GM23248 (cell line): ENCODE measurements around the gene SLF2. TPM values are rescaled to one million over a fixed set of nuclear protein-coding genes. Genes with fewer than 3 reads are reported as not detected.

Experiments used
- DNase-seq: peaks from one replicate; pipeline ENCODE4 v3.0.0-alpha.2; 2015
- H2AFZ ChIP-seq: fragments of 200-600 bp; sonication (generic); 2 replicates; pipeline ENCODE4 v1.6.1; 2016; ENCODE audit warnings: antibody characterized with exemption
- H3F3A ChIP-seq: fragments of 200-600 bp; sonication (generic); 2 replicates; pipeline ENCODE4 v1.6.1; 2016; ENCODE audit warnings: mild to moderate bottlenecking, antibody characterized with exemption, mixed run types; ENCODE audit not compliant: insufficient read depth
- H3K27ac ChIP-seq: fragments of 200-600 bp; sonication (generic); 2 replicates; pipeline ENCODE4 v1.5.1; 2016; ENCODE audit warnings: mild to moderate bottlenecking
- H3K27me3 ChIP-seq: fragments of 200-600 bp; sonication (generic); replicated peaks from 2 replicates; pipeline ENCODE4 v1.6.1; 2016; ENCODE audit warnings: mild to moderate bottlenecking; ENCODE audit not compliant: insufficient read depth
- H3K36me3 ChIP-seq: fragments of 200-600 bp; sonication (generic); 2 replicates; pipeline ENCODE4 v1.6.1; 2016; ENCODE audit warnings: low read depth, mild to moderate bottlenecking
- H3K4me1 ChIP-seq: fragments of 200-600 bp; sonication (generic); 2 replicates; pipeline ENCODE4 v1.6.1; 2016; ENCODE audit warnings: mild to moderate bottlenecking; ENCODE audit not compliant: insufficient read depth
- H3K4me2 ChIP-seq: fragments of 200-600 bp; sonication (generic); one replicate; pipeline ENCODE4 v1.6.1; 2016; ENCODE audit warnings: mild to moderate bottlenecking; ENCODE audit not compliant: unreplicated experiment
- H3K4me3 ChIP-seq: fragments of 200-600 bp; sonication (generic); 2 replicates; pipeline ENCODE4 v1.5.1; 2016; ENCODE audit warnings: mild to moderate bottlenecking
- H3K79me2 ChIP-seq: fragments of 200-600 bp; sonication (generic); 2 replicates; pipeline ENCODE4 v1.6.1; 2016; ENCODE audit warnings: mild to moderate bottlenecking; ENCODE audit not compliant: insufficient read depth
- H3K9ac ChIP-seq: fragments of 200-600 bp; sonication (generic); 2 replicates; pipeline ENCODE4 v1.6.1; 2016; ENCODE audit warnings: mild to moderate bottlenecking
- H3K9me2 ChIP-seq: fragments of 200-600 bp; sonication (generic); 2 replicates; pipeline ENCODE4 v1.6.1; 2016; ENCODE audit warnings: mixed run types, mild to moderate bottlenecking, moderate library complexity; ENCODE audit not compliant: insufficient read depth
- H3K9me3 ChIP-seq: fragments of 200-600 bp; sonication (generic); one replicate; pipeline ENCODE4 v1.6.1; 2017; ENCODE audit warnings: low read depth
- H4K20me1 ChIP-seq: fragments of 200-600 bp; sonication (generic); 2 replicates; pipeline ENCODE4 v1.6.0; 2016; ENCODE audit not compliant: insufficient read depth
- EZH2 ChIP-seq: fragments of 200-600 bp; sonication (generic); IDR thresholded peaks from 2 replicates; pipeline ENCODE4 v1.6.1; 2018; ENCODE audit warnings: antibody characterized with exemption, mild to moderate bottlenecking; ENCODE audit not compliant: insufficient read depth, poor library complexity, severe bottlenecking
- EZH2phosphoT487 ChIP-seq: fragments of 200-600 bp; sonication (generic); IDR thresholded peaks from 2 replicates; pipeline ENCODE4 v1.6.1; 2018; ENCODE audit warnings: antibody characterized with exemption, moderate library complexity, mild to moderate bottlenecking, low read depth; ENCODE audit not compliant: insufficient read depth
- WGBS, 2 experiments: methylation state at CpG; one replicate each; pipeline ENCODE4 v1.1.6; 2015 to 2017; ENCODE audit warnings: low lambda C conversion rate in 2 of 2, low coverage in 1 of 2; ENCODE audit errors: missing lambda C conversion rate in 2 of 2; 5-methylcytosine and 5-hydroxymethylcytosine counted together
- in situ Hi-C: fragments of 300-500 bp; cut with MboI; formaldehyde crosslinking; loops from 2 replicates; pipeline ENCODE4 v1.15.0; 2020
- polyA plus RNA-seq: library from polyadenylated mRNA; unstranded; fragments of >200 nt; fragmentation: Nextera tagmentation; extraction: Ambion mirVana; gene quantifications from 2 replicates; pipeline ENCODE4 v1.2.1, GENCODE V29; 2016
- total RNA-seq: library from RNA; depleted of rRNA; stranded (reverse); fragments of >200 nt; shearing (Covaris generic); gene quantifications from 2 replicates; pipeline ENCODE4 v1.2.3, GENCODE V29; 2014

SLF2 gene
- total and polyA plus RNA-seq, 2 experiments from 2014 or later = 12.5 to 15.6 TPM

DNA sequence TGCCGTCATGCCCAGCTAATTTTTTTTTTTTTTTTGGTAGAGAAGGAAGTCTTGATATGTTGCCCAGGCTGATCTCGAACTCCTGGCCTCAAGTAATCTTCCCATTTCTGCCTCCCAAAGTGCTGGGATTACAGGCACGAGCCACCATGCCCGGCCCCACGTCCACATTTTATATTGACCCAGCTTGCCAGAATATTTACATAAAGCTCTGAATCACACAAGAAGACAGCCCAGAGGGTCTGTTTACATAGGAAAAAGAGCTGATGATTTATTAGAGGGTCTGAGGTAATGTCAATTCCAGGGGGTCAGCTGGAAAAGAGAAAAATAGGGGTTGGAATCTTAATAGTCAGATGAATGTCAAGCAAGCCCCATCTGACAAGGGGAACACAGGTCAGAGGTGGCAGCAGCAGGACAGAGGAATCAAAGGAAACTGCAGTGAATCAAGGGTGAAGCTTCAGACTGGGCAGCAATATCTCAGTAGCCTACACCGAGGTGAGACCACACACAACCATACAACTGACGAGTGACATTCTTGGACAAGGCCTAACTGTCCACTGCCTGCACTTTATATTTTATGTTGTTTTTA is 15.8 kb upstream of the SLF2 start:
- Histone ChIP-seq H3K9ac (no peak overlapping the region), H4K20me1 (no peaks in the 10 kb centered on the region), H3K4me3 (no peak overlapping the region), H3K27me3 (no peaks in the 10 kb centered on the region), H3K9me3 (no peaks in the 10 kb centered on the region), H3F3A (peaks cover 5% of the 10 kb centered on the region; the same call in 1 of the 2 replicates), H3K36me3 (no peaks in the 10 kb centered on the region), H3K4me2 (no peak overlapping the region), H3K4me1 (no peaks in the 10 kb centered on the region), H3K9me2 (no peaks in the 10 kb centered on the region), H3K27ac (no peak overlapping the region), H2AFZ (no peak overlapping the region), H3K79me2 (no peaks in the 10 kb centered on the region)
- no peak for DNase-seq
- WGBS, 2 experiments = 50 to 55% methylated on average over 7 of the region's 7 CpGs
- no peak for TF ChIP-seq EZH2
- no peak for TF ChIP-seq EZH2phosphoT487
- in situ Hi-C loops = loop anchor here (25.0 kb wide), 1 partner anchor 560 kb away; the partner anchor contains the start of genes PKD2L1 and SCD

GRCh38 chr10:100897976-100898375 is 14.8 kb upstream of the SLF2 start:
- no peaks in the 10 kb centered on the region for H3F3A ChIP-seq
- no peak overlapping the region for H3K27ac ChIP-seq
- no peaks in the 10 kb centered on the region for H4K20me1 ChIP-seq
- no peaks in the 10 kb centered on the region for H3K36me3 ChIP-seq
- H3K27me3 ChIP-seq = no peaks in the 10 kb centered on the region
- H3K9me2 ChIP-seq = no peaks in the 10 kb centered on the region
- no peaks in the 10 kb centered on the region for H3K4me1 ChIP-seq
- 59 to 69% methylated on average over 1 of the region's 1 CpG for WGBS, 2 experiments
- in situ Hi-C loops = loop anchor here (25.0 kb wide), 1 partner anchor 561 kb away; the partner anchor contains the start of genes PKD2L1 and SCD
- no peak overlapping the region for H2AFZ ChIP-seq
- TF ChIP-seq EZH2phosphoT487 (no peak), EZH2 (no peak)
- H3K79me2 ChIP-seq = no peaks in the 10 kb centered on the region
- H3K9me3 ChIP-seq = no peaks in the 10 kb centered on the region
- no peak overlapping the region for H3K9ac ChIP-seq
- no peak for DNase-seq
- no peak overlapping the region for H3K4me3 ChIP-seq
- H3K4me2 ChIP-seq = no peak overlapping the region

DNA sequence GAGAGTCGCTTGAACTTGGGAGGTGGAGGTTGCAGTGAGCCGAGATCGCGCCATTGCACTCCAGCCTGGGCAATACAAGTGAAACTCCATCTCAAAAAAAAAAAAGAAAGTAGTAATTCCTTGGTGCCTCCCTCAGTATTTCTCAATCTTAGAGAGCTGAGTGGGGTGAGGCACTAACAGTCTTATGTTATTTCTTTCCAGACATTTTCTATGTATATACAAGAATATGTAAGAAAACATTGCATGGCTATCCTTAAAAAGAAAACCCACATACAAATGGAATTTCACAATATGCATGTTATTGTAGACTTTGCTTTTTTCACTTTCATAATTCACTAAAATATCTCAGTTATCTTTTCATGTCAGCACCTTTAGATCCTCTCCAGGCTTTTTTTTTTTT is 13.6 kb upstream of the SLF2 start:
- H3F3A ChIP-seq = no peaks in the 10 kb centered on the region
- in situ Hi-C loops = loop anchor here (25.0 kb wide), 1 partner anchor 562 kb away; the partner anchor contains the start of genes PKD2L1 and SCD
- no peaks in the 10 kb centered on the region for H3K27me3 ChIP-seq
- H3K36me3 ChIP-seq = no peaks in the 10 kb centered on the region
- no peak overlapping the region for H3K9ac ChIP-seq
- H3K4me2 ChIP-seq = no peak overlapping the region
- no peaks in the 10 kb centered on the region for H3K4me1 ChIP-seq
- WGBS, 2 experiments = 81 to 86% methylated on average over 4 of the region's 4 CpGs
- H2AFZ ChIP-seq = no peak overlapping the region
- H3K79me2 ChIP-seq = no peaks in the 10 kb centered on the region
- TF ChIP-seq EZH2 = no peak
- TF ChIP-seq EZH2phosphoT487 = no peak
- no peak for DNase-seq
- no peaks in the 10 kb centered on the region for H3K9me3 ChIP-seq
- no peak overlapping the region for H3K4me3 ChIP-seq
- no peaks in the 10 kb centered on the region for H4K20me1 ChIP-seq
- no peaks in the 10 kb centered on the region for H3K9me2 ChIP-seq
- H3K27ac ChIP-seq = no peak overlapping the region

DNA sequence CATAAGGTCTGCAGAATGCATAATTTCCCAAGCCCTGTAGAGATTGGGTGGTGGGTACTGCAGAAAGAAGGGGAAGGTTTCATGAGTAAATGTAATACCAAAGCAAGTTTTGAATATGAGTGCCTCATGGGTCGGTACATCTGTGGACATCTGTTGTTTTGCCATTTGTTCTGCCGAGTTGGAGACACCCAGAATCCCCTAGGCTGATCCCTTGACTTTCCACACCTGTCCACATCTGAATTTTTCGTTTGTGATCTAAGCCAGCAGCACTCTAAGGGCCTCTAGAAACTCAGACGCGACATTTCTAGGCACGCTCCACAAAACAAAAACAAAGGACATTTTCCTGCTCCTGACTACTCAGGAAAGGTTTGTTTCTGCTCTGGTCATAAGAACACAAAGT is 11.7 kb upstream of the SLF2 start:
- in situ Hi-C loops = no loop called here
- WGBS, 2 experiments = 69 to 79% methylated on average over 6 of the region's 6 CpGs
- H2AFZ ChIP-seq = no peak overlapping the region

More for the DNA sequence above, 11.7 kb upstream of the SLF2 start:
- no peaks in the 10 kb centered on the region for H3K9me3 ChIP-seq
- H3K9ac ChIP-seq = no peak overlapping the region
- no peaks in the 10 kb centered on the region for H4K20me1 ChIP-seq
- no peaks in the 10 kb centered on the region for H3K9me2 ChIP-seq
- no peak overlapping the region for H3K4me3 ChIP-seq
- H3K4me1 ChIP-seq = no peaks in the 10 kb centered on the region
- TF ChIP-seq EZH2 (no peak), EZH2phosphoT487 (no peak)
- no peaks in the 10 kb centered on the region for H3K27me3 ChIP-seq
- no peak overlapping the region for H3K4me2 ChIP-seq
- no peak overlapping the region for H3K27ac ChIP-seq
- no peaks in the 10 kb centered on the region for H3F3A ChIP-seq
- no peaks in the 10 kb centered on the region for H3K79me2 ChIP-seq
- DNase-seq = no peak
- no peaks in the 10 kb centered on the region for H3K36me3 ChIP-seq
